Epithelial cell of esophagus (primary cell): ENCODE results near the gene GLIS1.
A peak's percentile ranks its signal among the peaks of the same experiment; 100 is the strongest.

Source experiments
- DNase-seq: peaks from one replicate; pipeline ENCODE4 v3.0.0; 2010; ENCODE audit warnings: low read depth
- H3K4me3 ChIP-seq: 2 replicates; pipeline ENCODE4 v1.5.1; 2011; ENCODE audit warnings: mild to moderate bottlenecking, low read length, control low read depth
- CTCF ChIP-seq: IDR thresholded peaks from 2 replicates; pipeline ENCODE4 v1.5.1; 2011; ENCODE audit warnings: low read depth, mild to moderate bottlenecking, low read length, control low read depth, inconsistent platforms; ENCODE audit not compliant: insufficient read depth; ENCODE audit errors: missing control alignments

GLIS1 gene

GRCh38 chr1:53634571-53634979 is 104.4 kb downstream of the GLIS1 start:
- DNase-seq: no peak
- no peak for TF ChIP-seq CTCF
- H3K4me3 ChIP-seq: no peak overlapping the region

GRCh38 chr1:53633073-53633704 is 105.8 kb downstream of the GLIS1 start:
- TF ChIP-seq CTCF: no peak
- no peak overlapping the region for H3K4me3 ChIP-seq
- no peak for DNase-seq

- no peak overlapping the region for H3K4me3 ChIP-seq
- TF ChIP-seq CTCF: no peak
- peak; percentile 23 for DNase-seq
These were observed 107.2 kb downstream of the GLIS1 start for GRCh38 chr1:53631622-53632310.

GRCh38 chr1:53629101-53629691 is 109.8 kb downstream of the GLIS1 start:
- TF ChIP-seq CTCF: no peak
- DNase-seq: no peak
- no peak overlapping the region for H3K4me3 ChIP-seq

- TF ChIP-seq CTCF: no peak
These were observed 110.5 kb downstream of the GLIS1 start for GRCh38 chr1:53628286-53628955.

GRCh38 chr1:53627666-53628065 is 111.3 kb downstream of the GLIS1 start:
- DNase-seq: no peak
- TF ChIP-seq CTCF: no peak
- H3K4me3 ChIP-seq: no peak overlapping the region

More at GRCh38 chr1:53628286-53628955, 110.5 kb downstream of the GLIS1 start:
- no peak for DNase-seq
- H3K4me3 ChIP-seq: no peak overlapping the region
